ENCODE measurements around the gene GDAP1L1.

GRCh38 chr20:44309763-44310663, 62.9 kb downstream of the GDAP1L1 start:
- TF ChIP-seq CTCF (IDR thresholded peaks at IDR 0.05), result no peak
- no peak for TF ChIP-seq EZH2phosphoT487 (IDR thresholded peaks at IDR 0.05)

Data from neural progenitor cell (in vitro differentiated cells).